Measurements from ENCODE around the gene ATP1A4.

The ATP1A4 gene

DNA sequence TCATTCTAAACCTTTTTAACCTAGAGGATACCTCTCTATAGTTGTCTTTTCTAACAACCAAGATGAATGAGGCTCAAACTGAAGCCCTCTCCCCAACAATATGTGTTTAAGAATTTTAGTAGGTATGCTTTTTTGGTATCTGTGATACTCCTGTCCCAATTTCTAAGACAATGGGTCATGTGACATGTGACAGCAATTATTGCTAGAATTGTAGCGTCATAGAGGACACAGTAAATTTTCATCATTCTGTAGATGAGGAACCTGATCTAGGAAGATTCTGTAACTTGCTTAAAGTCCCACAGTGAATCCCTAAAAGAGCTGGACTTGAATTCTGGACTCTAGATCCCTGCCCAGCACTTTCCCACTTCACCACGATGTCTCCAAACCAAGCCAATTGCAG lies 27.3 kb downstream of the ATP1A4 start:
- no peak for DNase-seq

DNA sequence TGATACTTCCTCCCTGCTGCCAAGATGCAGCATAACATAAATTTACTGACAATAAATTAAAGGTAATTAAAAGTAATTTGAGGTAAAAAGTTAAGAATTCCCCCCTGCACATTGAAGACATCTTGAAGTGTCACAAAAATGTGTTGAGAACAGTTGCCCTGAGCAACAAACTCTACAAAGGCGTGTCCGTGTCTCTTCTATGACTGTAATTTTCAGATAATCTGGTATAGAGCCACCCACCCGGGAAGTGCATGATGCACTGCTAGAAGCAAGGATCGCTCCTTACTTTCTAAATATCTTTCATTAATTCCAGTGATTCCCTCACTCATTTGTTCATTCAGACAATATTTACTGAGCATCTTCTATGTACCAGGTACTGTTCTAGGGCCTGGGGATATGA lies 27.9 kb downstream of the ATP1A4 start:
- no peak for DNase-seq

DNA sequence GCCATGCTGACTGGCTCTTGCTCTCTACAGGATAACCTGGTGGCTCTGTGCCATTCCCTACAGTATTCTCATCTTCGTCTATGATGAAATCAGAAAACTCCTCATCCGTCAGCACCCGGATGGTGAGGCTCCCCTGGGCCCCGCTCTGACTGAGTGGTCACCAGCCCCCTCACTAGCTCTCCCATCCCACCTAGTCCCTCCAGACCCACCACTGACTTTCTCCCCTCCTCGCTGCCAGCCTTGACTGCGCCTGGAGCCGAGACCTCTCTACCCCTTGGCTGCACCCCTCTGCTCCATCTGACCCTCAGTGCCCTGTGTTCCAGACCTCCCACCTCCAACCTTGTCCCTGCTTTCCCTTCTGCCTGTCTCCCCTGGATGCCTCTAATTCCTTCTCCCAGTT lies 34.8 kb downstream of the ATP1A4 start:
- no peak for DNase-seq

GRCh38 chr1:160186729-160187128 lies 35.3 kb downstream of the ATP1A4 start:
- no peak for DNase-seq

DNA sequence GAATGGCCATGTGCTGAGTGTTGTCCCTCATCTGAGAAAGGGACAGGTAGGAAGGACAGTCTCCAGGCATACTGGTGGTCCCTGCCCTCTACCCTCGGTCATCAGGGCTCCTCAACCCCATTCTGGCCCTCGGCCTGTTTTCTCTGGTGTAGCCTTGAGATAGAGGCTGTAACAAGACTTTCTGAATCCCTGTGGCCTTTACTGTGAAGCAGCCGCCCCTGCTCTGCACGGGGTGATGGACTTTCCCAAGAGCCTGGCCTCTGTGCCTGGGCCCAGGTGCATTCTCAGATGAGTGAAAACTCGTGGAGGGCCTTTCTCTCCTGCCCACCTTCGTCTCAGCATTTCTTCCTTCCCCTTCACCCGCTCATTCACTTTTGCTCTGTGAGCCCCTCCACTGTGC lies 36.0 kb downstream of the ATP1A4 start:
- DNase-seq = no peak

- no peak for DNase-seq
Observed at GRCh38 chr1:160188341-160188740, 36.9 kb downstream of the ATP1A4 start.

- DNase-seq = no peak
Observed at GRCh38 chr1:160189649-160190625, 38.5 kb downstream of the ATP1A4 start, which contains the start of gene CASQ1. TSS of gene CASQ1 (plus strand) at chr1:160190575. CDS start at chr1:160190752, 177 bp downstream.

DNA sequence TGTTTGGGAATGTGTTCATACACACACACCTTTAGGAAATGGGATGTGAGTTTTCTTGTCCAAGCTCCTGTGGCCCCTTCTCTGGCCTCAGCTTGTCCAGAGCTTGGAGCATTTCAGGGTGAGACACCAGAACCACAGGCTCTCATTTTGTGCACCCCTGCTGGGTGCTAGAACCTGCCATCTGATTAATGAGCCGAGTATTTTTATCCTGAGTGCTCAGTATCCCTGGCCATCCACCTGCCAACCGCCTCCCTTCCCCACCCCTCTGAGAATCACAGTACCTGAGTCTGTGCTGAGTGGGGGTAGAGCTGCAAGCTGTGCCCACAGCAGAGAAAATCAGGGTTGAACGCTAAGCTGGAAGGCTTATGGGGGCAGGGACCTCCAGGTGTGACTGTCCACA lies 40.4 kb downstream of the ATP1A4 start:
- no peak for DNase-seq

DNA sequence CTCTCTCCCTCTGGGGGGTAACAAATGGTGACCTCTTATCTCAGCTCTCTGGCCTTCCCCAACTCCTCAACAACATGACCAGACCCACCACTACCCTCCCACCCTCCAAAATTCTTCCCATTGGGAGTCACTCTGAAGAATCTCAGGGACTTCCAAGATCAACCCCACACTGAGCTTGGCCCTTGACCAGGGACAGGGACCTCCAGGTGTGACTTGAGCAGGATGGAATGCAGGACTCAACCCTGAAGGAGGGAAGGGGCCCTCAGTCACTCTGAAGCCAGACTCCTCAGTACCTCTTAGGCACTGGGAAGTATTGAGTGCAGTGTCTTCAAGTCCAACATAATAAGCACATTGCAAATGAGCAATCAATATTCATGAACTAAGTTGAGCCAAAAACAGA lies 40.8 kb downstream of the ATP1A4 start:
- DNase-seq = no peak

DNA sequence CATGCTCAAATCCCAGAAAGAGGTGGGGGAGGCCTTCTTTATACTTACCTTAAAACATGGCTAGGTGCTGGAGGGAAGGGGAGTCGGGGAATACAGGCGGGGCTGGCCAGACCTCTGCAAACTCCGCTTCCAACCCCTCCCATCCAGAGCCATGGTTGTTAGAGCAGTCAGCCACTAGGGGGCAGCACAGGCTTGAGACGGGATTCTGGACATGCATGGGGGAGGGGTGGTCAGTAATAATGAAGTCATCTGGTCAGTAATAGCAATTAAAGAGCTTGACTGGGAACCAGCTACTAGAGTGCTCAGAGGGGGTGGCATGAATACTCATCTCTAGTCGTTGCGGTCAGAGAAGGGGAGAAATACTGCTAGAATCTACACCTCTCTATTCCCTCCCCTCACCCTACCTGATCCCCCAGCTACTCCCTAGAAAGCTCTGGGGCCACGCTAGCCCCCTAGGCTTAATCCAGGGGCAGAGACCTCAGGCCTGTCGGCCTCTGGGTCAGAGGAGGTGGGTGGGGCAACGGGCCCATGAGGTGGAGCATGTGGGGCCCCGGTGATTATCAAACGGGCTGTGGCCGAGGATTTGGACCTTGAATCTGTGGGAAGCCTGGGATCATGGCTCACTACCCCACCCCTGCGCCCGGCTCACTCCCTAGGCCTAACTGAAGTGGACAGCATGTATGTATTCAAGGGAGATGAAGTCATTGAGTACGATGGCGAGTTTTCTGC lies 41.9 kb downstream of the ATP1A4 start:
- DNase-seq = peak; percentile 67

DNA sequence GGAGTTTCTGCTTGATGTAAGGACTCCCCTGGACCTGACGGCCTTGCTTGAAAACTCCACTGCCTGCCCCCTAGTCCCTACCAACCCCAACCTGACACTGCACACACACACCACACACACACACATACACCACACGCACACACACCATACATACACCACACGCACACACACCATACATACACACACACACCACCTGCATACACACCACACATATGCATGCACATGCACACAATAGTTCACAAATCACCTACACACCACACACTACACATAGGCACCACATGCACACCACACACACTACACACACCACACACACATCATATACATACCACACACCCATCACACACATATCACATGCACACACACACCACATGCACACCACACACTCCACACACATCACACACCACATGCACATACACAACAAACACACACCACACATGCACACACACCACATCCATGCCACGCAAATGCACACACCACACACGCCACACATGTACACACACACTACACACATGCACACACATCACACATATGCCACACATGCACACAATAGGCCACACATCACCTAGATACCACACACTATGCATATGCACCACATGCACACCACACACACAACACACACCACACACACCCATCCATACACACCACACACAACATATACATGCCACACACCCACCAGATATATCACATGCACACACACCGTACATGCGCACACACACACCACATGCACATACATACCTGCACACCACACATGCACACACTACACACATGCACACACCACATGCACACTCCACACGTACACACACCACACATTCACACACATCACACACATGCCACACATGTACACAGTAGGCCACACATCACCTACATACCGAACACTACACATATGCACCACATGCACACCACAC lies 42.7 kb downstream of the ATP1A4 start:
- no peak for DNase-seq

DNA sequence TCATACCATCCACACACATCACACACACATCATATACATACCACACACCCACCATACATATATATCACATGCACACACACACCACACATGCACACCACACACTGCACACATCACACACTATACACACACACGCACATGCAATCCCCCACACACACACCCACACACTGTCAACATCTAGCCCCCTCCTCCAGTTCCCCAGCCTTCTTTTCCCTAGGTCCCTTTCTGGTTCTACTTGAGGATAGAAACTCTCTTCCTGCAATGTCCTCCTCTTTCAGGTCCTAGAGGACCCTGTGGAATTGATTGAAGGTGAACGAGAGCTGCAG lies 43.3 kb downstream of the ATP1A4 start:
- no peak for DNase-seq

GRCh38 chr1:160196143-160196542 lies 44.7 kb downstream of the ATP1A4 start:
- DNase-seq = no peak

DNA sequence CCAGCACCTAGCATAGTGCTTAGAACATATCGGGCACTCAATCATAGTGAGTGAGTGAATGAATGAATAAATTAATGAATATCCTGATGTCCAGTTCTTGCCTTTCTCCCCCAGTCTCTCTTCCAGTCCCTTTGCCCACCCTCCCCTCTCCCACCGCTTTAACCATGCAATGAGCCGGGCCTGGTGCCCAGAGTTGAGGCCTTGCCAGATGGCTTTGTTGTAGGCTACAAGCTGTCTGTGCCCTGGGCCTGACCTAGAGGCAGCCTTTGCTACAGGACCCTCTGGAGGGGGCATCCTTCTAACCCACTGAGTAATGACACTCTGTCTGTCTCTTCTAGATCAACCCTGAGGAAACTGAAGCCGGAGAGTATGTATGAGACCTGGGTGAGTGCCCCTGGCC lies 45.8 kb downstream of the ATP1A4 start:
- DNase-seq = no peak

DNA sequence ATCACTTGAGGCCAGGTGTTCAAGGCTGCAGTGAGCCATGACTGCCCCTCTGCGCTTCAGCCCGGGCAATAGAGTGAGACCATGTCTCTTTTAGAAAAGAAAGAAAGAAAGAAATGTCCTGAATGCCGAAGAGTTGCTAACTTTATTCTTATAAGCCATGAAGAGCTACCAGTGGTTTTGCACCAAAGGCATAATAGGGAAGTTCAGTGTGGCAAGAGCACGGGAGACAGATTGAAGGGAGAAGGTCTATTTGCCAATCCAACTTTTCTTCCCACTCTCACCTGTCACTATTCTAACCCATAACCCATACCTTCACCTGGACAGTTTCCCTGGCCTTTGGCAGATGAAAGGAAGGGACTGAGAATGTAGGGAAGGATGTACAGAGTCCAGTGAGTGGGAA lies 49.4 kb downstream of the ATP1A4 start:
- no peak for DNase-seq

GRCh38 chr1:160204526-160205241 lies 53.3 kb downstream of the ATP1A4 start:
- DNase-seq = no peak

GRCh38 chr1:160205242-160206035 lies 54.0 kb downstream of the ATP1A4 start, which contains the start of gene PEA15:
TSS of gene PEA15 (plus strand) at chr1:160205384. CDS start at chr1:160211545, 6,161 bp downstream.
- DNase-seq = peak; percentile 61

- DNase-seq = no peak
Observed at GRCh38 chr1:160206036-160206389, 54.6 kb downstream of the ATP1A4 start.

DNA sequence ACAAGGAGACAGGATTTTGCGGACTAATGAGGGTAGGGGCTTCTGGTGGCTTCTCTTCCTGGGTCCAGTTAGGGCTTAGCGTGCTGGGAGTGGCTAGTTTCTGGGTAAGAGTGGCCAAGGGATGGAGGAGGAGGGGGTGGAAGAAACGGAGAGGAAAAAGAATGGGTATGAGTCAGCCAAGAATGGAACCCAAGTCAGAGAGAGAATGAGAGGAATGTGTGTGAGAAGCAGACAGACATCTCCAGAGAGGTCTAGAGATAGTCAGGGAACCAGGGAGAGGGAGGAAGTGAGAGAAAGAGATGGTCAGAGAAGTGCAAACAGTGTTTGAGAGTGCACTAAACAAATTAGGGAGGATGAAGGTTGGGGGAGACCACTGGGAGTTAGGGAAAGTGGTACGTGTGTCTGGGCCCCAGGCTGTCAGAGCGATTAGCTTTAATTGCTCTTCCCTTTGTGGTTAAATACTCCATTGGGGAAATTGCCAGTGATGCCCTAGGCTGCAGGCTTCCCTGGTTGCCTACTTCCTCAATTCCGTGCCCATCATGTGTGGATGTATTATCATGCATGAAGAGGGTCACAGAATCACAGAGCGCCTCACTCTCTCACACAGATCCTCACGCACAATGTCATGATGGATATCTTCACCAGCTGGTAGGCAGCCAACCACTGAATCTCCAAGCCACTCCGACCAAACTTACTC lies 55.2 kb downstream of the ATP1A4 start:
- no peak for DNase-seq

DNA sequence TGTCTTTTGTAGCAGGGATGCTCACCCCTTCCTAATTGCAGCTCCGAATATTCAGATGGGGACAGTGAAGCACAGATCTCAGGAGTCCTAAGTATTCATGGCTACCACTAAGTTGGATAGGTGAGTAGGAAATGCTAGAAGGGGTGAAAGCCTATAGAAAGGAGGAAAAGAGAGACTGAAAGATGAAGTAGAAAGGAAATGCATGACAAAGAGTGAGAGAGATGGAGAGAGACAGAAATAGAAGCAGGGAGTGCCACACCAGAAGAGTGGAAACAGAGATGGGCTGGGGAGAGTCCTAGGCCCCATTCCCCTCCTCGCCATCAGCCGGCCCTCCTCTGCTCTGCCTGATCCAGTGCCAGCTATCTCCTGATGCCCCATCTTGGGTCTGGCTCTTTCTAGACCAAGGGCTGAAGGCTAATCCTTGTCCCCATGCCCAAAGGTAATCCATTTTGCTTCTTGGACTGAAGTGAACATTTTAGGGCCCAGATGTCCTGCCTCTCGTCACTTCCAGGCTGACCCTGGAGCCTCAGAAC lies 55.8 kb downstream of the ATP1A4 start:
- no peak for DNase-seq

Measured in NCI-H2107 (cell line).